GM12872 (cell line): Measurements from ENCODE around the gene PPP1R26.

Experiments
- TF ChIP-seq, protein P1 (sequence below): IDR thresholded peaks from 3 replicates; pipeline ENCODE4 v1.5.1; 2011; ENCODE audit warnings: low read depth, mild to moderate bottlenecking, low read length, moderate library complexity; ENCODE audit not compliant: insufficient read depth

PPP1R26 gene

DNA sequence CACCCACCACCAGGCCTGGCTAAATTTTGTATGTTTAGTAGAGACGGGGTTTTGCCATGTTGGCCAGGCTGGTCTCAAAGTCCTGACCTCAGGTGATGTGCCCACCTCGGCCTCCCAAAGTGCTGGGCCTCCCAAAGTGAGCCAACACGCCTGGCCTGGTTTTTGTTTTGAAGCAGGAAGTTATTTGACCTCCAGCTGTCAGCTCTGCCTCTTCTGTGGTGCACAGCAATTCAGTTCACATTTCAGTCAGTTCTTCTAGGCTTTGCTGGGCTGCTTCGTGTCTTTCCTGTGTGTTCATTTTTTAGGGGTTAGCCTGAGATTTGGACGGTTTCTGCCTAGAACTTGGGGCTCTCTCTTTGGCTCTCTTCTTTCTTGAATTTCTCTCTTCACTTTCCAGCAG is 50.6 kb downstream of the PPP1R26 start:
- TF ChIP-seq, protein P1, sequence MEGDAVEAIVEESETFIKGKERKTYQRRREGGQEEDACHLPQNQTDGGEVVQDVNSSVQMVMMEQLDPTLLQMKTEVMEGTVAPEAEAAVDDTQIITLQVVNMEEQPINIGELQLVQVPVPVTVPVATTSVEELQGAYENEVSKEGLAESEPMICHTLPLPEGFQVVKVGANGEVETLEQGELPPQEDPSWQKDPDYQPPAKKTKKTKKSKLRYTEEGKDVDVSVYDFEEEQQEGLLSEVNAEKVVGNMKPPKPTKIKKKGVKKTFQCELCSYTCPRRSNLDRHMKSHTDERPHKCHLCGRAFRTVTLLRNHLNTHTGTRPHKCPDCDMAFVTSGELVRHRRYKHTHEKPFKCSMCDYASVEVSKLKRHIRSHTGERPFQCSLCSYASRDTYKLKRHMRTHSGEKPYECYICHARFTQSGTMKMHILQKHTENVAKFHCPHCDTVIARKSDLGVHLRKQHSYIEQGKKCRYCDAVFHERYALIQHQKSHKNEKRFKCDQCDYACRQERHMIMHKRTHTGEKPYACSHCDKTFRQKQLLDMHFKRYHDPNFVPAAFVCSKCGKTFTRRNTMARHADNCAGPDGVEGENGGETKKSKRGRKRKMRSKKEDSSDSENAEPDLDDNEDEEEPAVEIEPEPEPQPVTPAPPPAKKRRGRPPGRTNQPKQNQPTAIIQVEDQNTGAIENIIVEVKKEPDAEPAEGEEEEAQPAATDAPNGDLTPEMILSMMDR, result no peak

DNA sequence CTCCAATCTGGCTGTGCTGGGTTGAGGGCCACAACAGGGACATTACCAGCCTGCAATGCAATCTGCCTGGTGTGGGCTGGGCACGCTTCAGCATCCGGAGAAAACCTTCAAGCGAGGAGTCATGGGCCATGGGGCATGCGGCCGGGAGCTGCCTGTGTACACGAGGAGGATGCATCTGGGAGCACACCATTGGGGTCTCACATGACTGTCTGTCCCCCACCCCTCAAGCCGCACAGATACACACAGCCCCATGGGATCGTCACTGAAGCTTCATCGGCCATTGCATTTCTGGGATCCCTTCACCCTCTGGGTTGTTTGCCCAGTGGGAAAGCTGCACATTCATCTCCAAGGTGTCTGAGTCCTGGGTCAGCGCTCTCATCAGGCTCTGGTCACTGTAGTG is 51.5 kb downstream of the PPP1R26 start:
- TF ChIP-seq, protein P1, result no peak

DNA sequence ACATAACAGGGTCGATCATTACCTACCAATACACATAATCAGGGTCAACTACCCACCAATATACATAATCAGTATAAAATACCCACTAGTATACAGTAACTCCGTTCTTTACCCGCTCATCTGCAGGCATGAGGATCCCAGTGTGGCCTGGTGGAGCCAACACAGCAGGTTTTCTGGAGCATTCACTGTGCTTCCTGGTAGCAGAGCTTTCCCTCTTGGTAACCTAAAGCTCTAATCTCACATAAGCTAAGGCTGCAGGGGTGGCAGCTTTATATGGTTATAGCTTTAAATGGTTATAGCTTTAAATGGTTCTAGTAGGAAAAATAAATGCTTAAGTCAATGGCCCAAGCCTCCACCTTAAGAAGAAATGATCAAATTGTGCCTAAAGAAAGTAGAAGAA is 53.5 kb downstream of the PPP1R26 start:
- TF ChIP-seq, protein P1, result no peak

DNA sequence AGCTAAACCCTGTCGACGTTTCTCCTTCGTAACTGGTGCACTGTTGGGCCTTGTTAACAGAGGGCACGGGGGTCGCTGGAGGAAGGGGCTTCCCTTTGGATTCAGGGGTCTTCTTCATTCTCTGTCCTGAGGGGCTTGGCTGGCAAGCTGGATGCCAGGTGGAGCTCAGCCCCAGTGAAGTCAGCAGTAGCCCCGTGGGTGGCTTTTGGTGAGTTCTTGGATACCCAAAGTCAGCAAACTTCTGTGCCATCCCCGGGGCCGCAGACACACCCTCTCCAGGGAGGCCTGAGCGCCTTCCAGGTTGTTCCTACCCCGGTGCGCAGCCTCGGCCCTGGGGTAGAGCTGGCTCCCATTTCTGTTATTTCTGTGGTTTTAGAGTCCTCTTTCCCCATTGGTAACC is 54.1 kb downstream of the PPP1R26 start:
- TF ChIP-seq, protein P1, result no peak

DNA sequence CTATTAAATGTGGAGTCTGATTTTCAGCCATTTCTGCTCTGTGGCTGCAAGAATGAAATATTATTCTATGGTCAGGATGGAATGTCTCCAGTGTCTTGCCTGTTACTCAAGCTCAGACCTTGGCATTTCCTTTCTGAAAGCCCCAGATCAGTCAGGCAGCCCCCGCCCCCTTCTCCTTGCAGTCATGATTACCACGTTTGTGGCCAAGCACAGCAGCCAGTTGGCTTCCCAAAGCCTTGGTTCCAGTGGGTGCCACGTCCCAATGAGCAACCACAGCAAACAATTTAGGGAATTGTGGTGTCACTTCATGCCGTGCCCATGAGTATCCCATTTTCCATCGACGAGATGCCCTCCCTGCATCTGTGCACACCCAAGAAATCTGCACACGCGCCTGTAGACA is 56.6 kb downstream of the PPP1R26 start:
- TF ChIP-seq, protein P1, result no peak
